Activated CD8-positive, alpha-beta memory T cell treated with anti-CD3 and anti-CD28 coated beads, Interleukin-2, amount 10 ng/mL, durations not matched to agents 7 days and 5 days (primary cell): ENCODE data around the gene IMMP2L. TPM values are rescaled to one million over a fixed set of nuclear protein-coding genes. Genes with fewer than 3 reads are reported as not detected.

Experiments used
- ATAC-seq: fragments of 150-1000 bp; cut with Tn5 transposase; one replicate; pipeline ENCODE4 v1.10.0; 2021; ENCODE audit warnings: moderate library complexity
- CTCF ChIA-PET: fragments of 350-600 bp; sonication (Branson Sonifier 250); formaldehyde crosslinking; loops from one replicate; lab custom pipeline; 2021; ENCODE audit warnings: antibody characterized with exemption; lab: Charles Lee
- DNase-seq: peaks from one replicate; pipeline ENCODE4 v3.0.0-alpha.2; 2020
- H3K27ac Mint-ChIP-seq: one replicate; pipeline ENCODE4 v1.8.0; 2021; ENCODE audit warnings: mild to moderate bottlenecking, mixed read lengths
- H3K27me3 Mint-ChIP-seq: one replicate; pipeline ENCODE4 v1.8.0; 2021; ENCODE audit warnings: mixed read lengths
- H3K36me3 Mint-ChIP-seq: one replicate; pipeline ENCODE4 v1.8.0; 2021; ENCODE audit warnings: mild to moderate bottlenecking, mixed read lengths
- H3K4me1 Mint-ChIP-seq: one replicate; pipeline ENCODE4 v1.8.0; 2021; ENCODE audit warnings: mixed read lengths
- H3K4me3 Mint-ChIP-seq: one replicate; pipeline ENCODE4 v1.8.0; 2021; ENCODE audit warnings: mild to moderate bottlenecking, moderate library complexity, mixed read lengths
- H3K9me3 Mint-ChIP-seq: one replicate; pipeline ENCODE4 v1.8.0; 2022; ENCODE audit warnings: low read depth, mixed read lengths
- total RNA-seq, 2 experiments: library from RNA; stranded (reverse); gene quantifications; one replicate each; pipeline ENCODE4 v1.2.3, GENCODE V29; 2021

The IMMP2L gene
- total RNA-seq, 2 experiments from 2014 or later: 11.5 to 13.1 TPM

- H3K4me1 Mint-ChIP-seq: no peaks in the 10 kb centered on the region
- CTCF ChIA-PET: no interaction called here
- ATAC-seq (no peak), DNase-seq (no peak)
- no peak overlapping the region for H3K4me3 Mint-ChIP-seq
- no peaks in the 10 kb centered on the region for H3K9me3 Mint-ChIP-seq
- no peak overlapping the region for H3K27ac Mint-ChIP-seq
- peaks cover 2% of the 10 kb centered on the region for H3K36me3 Mint-ChIP-seq
- H3K27me3 Mint-ChIP-seq: peaks cover 5% of the 10 kb centered on the region
Observed at GRCh38 chr7:111578754-111579153, 16.5 kb upstream of the IMMP2L start.

DNA sequence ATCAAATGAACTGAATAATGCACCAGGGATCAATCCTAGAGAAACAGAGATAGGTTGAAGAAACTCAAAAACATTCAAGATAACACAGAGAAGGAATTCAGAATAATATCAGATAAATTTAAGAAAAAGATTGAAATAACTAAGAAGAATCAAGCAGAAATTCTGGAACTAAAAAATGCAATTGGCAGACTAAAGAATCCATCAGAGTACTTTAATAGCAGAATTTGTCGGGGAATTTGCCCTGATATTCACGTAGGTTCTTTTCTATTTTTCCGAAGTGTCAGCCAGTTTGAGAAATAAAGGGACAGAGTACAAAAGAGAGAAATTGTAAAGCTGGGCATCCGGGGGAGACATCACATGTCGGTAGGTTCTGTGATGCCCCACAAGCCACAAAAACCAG lies 9.4 kb upstream of the IMMP2L start:
- no peaks in the 10 kb centered on the region for H3K4me1 Mint-ChIP-seq
- no peak overlapping the region for H3K4me3 Mint-ChIP-seq
- DNase-seq (no peak), ATAC-seq (no peak)
- CTCF ChIA-PET: no interaction called here
- peaks cover 10% of the 10 kb centered on the region for H3K9me3 Mint-ChIP-seq
- H3K27me3 Mint-ChIP-seq: peaks cover 20% of the 10 kb centered on the region
- H3K36me3 Mint-ChIP-seq: peaks cover 2% of the 10 kb centered on the region
- no peak overlapping the region for H3K27ac Mint-ChIP-seq

GRCh38 chr7:111568870-111569462 lies 6.7 kb upstream of the IMMP2L start:
- Mint-ChIP-seq H3K36me3 (no peaks in the 10 kb centered on the region), H3K9me3 (peaks cover 10% of the 10 kb centered on the region), H3K27me3 (peaks cover 16% of the 10 kb centered on the region), H3K4me1 (no peaks in the 10 kb centered on the region), H3K27ac (no peak overlapping the region), H3K4me3 (no peak overlapping the region)
- CTCF ChIA-PET: no interaction called here
- no peak for DNase-seq
- no peak for ATAC-seq

DNA sequence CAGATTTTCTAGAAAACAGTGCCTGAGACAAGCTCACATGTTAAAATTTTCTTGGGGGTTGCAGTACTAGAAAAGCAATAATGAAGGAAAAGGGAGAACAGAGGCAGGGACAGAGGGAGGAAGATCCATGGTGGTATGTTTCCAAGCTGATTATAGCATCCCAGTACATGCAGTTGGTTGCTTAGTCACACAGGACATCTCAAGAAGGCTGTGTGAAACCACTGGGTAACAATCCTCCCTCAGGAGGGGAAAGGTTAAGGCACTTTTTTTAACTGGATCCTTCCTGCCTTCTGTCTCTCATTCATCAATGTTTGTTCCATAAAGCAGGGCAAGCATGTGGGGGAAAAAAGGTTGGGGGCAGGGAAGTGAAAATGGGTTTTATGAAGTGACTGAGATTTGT lies 6.1 kb upstream of the IMMP2L start:
- CTCF ChIA-PET: no interaction called here
- Mint-ChIP-seq H3K9me3 (peaks cover 10% of the 10 kb centered on the region), H3K4me1 (no peaks in the 10 kb centered on the region), H3K4me3 (no peak overlapping the region), H3K27me3 (peaks cover 16% of the 10 kb centered on the region), H3K36me3 (no peaks in the 10 kb centered on the region), H3K27ac (no peak overlapping the region)
- ATAC-seq (no peak), DNase-seq (no peak)

DNA sequence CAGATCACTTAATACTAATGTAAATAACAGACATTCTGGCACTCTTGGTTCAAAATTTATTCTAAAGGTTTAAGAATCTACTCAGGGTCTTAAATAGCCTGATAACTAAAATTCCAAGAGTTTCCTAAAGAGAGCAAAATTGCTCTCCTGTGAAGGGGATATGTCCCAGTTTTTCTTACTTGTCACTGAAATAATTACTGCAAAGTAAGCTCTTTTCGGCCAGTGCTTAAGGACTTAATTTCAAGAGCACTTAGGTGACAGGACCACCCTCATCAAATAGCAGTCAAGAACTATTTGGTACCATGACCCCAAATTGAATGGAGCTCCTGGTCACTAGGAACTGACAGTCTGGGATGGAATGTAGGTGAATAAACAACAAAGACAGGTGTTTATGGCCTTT lies 1.8 kb upstream of the IMMP2L start:
- H3K36me3 Mint-ChIP-seq: no peaks in the 10 kb centered on the region
- H3K27ac Mint-ChIP-seq: no peak overlapping the region
- peaks cover 28% of the 10 kb centered on the region for H3K4me1 Mint-ChIP-seq
- H3K4me3 Mint-ChIP-seq: peak overlapping the region; percentile 0
- DNase-seq (no peak), ATAC-seq (no peak)
- peaks cover 13% of the 10 kb centered on the region for H3K27me3 Mint-ChIP-seq
- H3K9me3 Mint-ChIP-seq: no peaks in the 10 kb centered on the region
- CTCF ChIA-PET: no interaction called here

- no peaks in the 10 kb centered on the region for H3K27me3 Mint-ChIP-seq
- CTCF ChIA-PET: interaction anchor here (0.8 kb wide), 1 partner anchor 423 kb away, joined by 3 read pairs; no protein-coding TSS in a partner anchor
- DNase-seq (no peak), ATAC-seq (no peak)
- H3K4me3 Mint-ChIP-seq: peak overlapping the region; percentile 78
- peaks cover 13% of the 10 kb centered on the region for H3K36me3 Mint-ChIP-seq
- no peaks in the 10 kb centered on the region for H3K9me3 Mint-ChIP-seq
- peaks cover 31% of the 10 kb centered on the region for H3K4me1 Mint-ChIP-seq
- peak overlapping the region; percentile 72 for H3K27ac Mint-ChIP-seq
Observed at GRCh38 chr7:111561654-111561903, 713 bp downstream of the IMMP2L start.

- peak overlapping the region; percentile 72 for H3K27ac Mint-ChIP-seq
- ATAC-seq: no peak
Observed at GRCh38 chr7:111560773-111561653, 1.3 kb downstream of the IMMP2L start.

DNA sequence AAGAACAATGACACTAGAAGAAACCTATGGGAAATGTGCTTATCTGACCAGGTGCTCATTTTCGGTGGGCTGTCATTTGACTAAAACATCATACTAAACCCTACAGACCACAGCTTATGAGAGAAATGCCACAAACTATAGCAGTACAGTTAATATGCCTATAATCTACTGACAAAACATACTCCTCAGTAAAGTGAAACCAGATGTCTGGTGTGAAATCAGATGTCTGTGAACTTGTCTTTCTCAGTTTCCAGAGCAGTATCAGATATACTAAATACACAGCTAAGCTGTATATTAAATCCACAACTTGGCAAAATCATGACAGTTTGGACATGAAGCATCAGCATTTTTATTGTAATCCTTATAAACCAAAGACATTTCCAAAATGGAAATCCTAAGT lies 3.3 kb downstream of the IMMP2L start:
- Mint-ChIP-seq H3K36me3 (peaks cover 27% of the 10 kb centered on the region), H3K4me3 (no peak overlapping the region), H3K27me3 (no peaks in the 10 kb centered on the region), H3K4me1 (peaks cover 31% of the 10 kb centered on the region), H3K9me3 (no peaks in the 10 kb centered on the region), H3K27ac (no peak overlapping the region)
- ATAC-seq (no peak), DNase-seq (no peak)
- CTCF ChIA-PET: no interaction called here

More at GRCh38 chr7:111560773-111561653, 1.3 kb downstream of the IMMP2L start:
- DNase-seq: no peak
- Mint-ChIP-seq H3K27me3 (no peaks in the 10 kb centered on the region), H3K36me3 (peaks cover 17% of the 10 kb centered on the region), H3K4me3 (peak overlapping the region; percentile 78), H3K9me3 (no peaks in the 10 kb centered on the region), H3K4me1 (peaks cover 31% of the 10 kb centered on the region)
- CTCF ChIA-PET: interaction anchor here (0.8 kb wide), 1 partner anchor 423 kb away, joined by 3 read pairs; no protein-coding TSS in a partner anchor

DNA sequence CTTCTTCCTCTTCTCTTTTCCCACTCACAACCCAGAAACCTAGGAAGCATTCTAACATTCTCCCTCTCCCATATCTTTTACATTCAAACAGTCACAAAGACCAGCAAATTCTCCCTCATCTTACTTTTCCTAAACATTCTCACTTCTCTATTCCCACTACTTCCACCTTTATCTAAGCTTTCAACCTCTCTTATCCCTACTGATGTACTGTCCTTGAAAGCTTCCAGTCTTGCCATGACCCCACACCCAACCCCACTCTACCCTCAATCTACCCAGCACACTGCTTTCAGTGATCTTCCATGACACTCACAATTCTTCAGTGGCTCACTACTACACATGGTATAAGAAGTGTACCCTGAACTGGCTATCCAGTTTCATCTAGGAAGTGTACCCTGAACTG lies 5.3 kb downstream of the IMMP2L start:
- no peak overlapping the region for H3K27ac Mint-ChIP-seq
- peaks cover 31% of the 10 kb centered on the region for H3K36me3 Mint-ChIP-seq

GRCh38 chr7:111554086-111554485 lies 8.2 kb downstream of the IMMP2L start:
- no peak overlapping the region for H3K4me3 Mint-ChIP-seq
- peaks cover 3% of the 10 kb centered on the region for H3K4me1 Mint-ChIP-seq
- no peaks in the 10 kb centered on the region for H3K9me3 Mint-ChIP-seq
- DNase-seq: no peak
- H3K27ac Mint-ChIP-seq: no peak overlapping the region
- peaks cover 39% of the 10 kb centered on the region for H3K36me3 Mint-ChIP-seq
- no peak for ATAC-seq
- CTCF ChIA-PET: no interaction called here
- no peaks in the 10 kb centered on the region for H3K27me3 Mint-ChIP-seq

More for the DNA sequence above, 5.3 kb downstream of the IMMP2L start:
- Mint-ChIP-seq H3K27me3 (no peaks in the 10 kb centered on the region), H3K4me3 (no peak overlapping the region), H3K4me1 (peaks cover 26% of the 10 kb centered on the region), H3K9me3 (no peaks in the 10 kb centered on the region)
- no peak for ATAC-seq
- no peak for DNase-seq
- CTCF ChIA-PET: no interaction called here

DNA sequence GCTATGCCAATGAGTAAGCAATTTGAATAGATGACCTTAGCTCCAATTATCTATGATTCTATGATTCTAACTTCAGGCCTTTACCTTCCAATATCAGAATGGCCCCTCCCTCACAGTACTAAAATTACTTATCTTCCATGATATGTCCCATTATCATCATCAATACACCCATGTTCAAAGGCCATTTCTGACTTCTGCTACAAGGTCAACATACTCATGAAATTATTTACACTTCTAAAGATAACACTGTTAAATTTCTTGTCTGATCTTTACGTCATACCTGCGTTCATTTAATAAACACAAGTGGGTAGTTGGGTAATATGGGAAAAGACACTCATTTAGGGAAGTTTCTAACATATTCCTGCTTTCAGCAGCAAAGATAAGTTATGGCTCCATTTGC lies 21.2 kb downstream of the IMMP2L start:
- Mint-ChIP-seq H3K4me3 (no peak overlapping the region), H3K4me1 (no peaks in the 10 kb centered on the region), H3K27ac (no peak overlapping the region), H3K36me3 (peaks cover 2% of the 10 kb centered on the region), H3K9me3 (no peaks in the 10 kb centered on the region), H3K27me3 (no peaks in the 10 kb centered on the region)
- CTCF ChIA-PET: no interaction called here
- ATAC-seq: no peak
- DNase-seq: no peak

DNA sequence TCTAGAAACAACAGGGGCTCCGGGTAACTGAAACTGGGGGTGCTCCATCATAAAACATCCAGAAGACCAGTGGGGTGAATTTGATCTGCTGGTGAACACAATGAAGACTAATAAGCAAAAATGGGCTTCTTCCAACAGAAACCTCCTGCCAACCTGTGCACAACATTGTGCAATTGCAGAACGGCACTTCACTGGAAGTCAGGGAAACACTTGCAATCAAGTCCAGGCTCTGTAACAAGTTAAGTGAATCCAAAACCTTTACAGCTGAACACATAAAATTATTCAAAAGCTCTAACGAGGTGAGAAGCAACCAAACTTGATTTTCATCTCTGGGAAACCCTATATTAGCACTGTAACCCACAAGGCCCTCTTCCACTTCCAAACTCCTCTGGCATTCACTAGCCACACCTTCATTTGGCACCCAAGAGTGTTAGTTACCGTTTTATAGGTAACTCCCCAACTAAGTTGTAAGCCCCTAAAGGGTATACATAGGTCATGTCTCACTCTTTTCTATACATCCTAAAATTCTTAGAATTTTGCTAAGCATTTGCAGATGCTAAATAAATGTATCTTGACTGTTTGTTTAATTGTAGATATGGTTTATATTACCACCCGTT lies 22.0 kb downstream of the IMMP2L start:
- Mint-ChIP-seq H3K36me3 (peaks cover 3% of the 10 kb centered on the region), H3K4me3 (no peak overlapping the region), H3K9me3 (no peaks in the 10 kb centered on the region), H3K27ac (no peak overlapping the region), H3K27me3 (no peaks in the 10 kb centered on the region), H3K4me1 (no peaks in the 10 kb centered on the region)
- CTCF ChIA-PET: no interaction called here
- ATAC-seq (no peak), DNase-seq (no peak)

DNA sequence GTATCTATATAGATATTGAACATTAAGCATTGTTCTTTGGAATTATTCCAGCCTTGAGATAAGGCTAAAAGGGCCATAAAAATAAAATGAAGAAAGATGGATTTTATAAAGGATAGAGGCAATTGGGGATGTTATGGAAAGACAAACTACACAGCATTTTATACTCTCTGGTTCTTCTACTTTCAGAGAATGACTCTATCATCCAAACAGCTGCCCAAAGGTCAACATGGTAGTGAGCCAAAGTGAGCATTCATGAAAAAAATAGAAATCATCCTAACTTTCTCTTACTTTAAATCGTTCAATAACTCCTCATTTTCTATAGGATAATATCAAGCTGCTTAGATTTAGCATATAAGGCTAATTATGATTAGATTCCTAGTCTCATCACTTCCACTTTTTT lies 25.2 kb downstream of the IMMP2L start:
- H3K36me3 Mint-ChIP-seq: peaks cover 3% of the 10 kb centered on the region
- H3K27ac Mint-ChIP-seq: no peak overlapping the region
- no peak for DNase-seq
- H3K27me3 Mint-ChIP-seq: no peaks in the 10 kb centered on the region
- no peaks in the 10 kb centered on the region for H3K9me3 Mint-ChIP-seq
- CTCF ChIA-PET: no interaction called here
- no peak for ATAC-seq
- no peaks in the 10 kb centered on the region for H3K4me1 Mint-ChIP-seq
- H3K4me3 Mint-ChIP-seq: no peak overlapping the region
